GM12874 (cell line): ENCODE results near the gene TXNL1.

Experiments used
- TF ChIP-seq, protein P1 (sequence below): IDR thresholded peaks from 2 replicates; pipeline ENCODE4 v1.5.1; 2011; ENCODE audit warnings: low read depth, mild to moderate bottlenecking, control low read depth, low read length, moderate library complexity; ENCODE audit not compliant: insufficient read depth

TXNL1 gene

DNA sequence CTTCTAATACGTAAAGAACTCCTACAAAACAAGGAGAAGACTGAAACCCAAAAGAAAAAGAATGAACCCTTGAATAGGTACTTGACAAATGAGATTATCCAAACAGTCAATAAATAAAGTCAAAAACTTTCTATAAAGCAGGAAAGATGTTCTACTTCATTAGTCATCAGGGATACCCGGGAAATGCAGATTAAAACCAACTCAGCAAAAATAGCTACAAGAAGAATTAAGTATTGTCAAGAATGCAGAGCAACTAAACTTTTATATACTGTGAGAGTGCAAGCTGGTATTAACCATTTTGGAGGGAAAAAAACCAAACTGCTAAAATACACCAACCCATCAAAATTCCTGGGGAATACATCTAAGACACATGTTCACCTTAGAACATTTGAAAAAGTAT is 10.4 kb downstream of the TXNL1 start:
- TF ChIP-seq, protein P1, sequence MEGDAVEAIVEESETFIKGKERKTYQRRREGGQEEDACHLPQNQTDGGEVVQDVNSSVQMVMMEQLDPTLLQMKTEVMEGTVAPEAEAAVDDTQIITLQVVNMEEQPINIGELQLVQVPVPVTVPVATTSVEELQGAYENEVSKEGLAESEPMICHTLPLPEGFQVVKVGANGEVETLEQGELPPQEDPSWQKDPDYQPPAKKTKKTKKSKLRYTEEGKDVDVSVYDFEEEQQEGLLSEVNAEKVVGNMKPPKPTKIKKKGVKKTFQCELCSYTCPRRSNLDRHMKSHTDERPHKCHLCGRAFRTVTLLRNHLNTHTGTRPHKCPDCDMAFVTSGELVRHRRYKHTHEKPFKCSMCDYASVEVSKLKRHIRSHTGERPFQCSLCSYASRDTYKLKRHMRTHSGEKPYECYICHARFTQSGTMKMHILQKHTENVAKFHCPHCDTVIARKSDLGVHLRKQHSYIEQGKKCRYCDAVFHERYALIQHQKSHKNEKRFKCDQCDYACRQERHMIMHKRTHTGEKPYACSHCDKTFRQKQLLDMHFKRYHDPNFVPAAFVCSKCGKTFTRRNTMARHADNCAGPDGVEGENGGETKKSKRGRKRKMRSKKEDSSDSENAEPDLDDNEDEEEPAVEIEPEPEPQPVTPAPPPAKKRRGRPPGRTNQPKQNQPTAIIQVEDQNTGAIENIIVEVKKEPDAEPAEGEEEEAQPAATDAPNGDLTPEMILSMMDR, result no peak

GRCh38 chr18:56615738-56616520 is 22.5 kb downstream of the TXNL1 start:
- TF ChIP-seq, protein P1, result no peak

DNA sequence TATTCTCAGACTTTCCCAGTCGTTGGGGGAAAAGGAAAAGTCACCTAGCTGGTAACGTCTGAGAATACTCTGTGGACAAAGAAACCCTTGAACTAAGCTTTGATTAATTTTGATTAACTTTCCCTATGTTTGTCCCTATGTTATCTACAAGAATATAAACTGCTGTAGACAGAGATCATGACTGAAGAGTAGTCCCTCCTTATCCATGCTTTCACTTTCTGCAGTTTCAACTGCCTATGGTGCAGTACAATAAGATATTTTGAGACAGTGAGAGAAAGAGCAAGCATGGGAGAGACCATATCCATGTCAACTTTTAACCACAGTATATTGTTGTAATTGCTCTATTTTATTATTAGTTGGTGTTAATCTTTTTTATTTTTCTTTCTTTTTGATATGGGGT is 31.8 kb downstream of the TXNL1 start:
- TF ChIP-seq, protein P1, result no peak

GRCh38 chr18:56598422-56598821 is 40.0 kb downstream of the TXNL1 start:
- TF ChIP-seq, protein P1, result no peak

GRCh38 chr18:56593906-56594305 is 44.5 kb downstream of the TXNL1 start:
- TF ChIP-seq, protein P1, result no peak

- TF ChIP-seq, protein P1, result no peak
These were observed 58.4 kb downstream of the TXNL1 start for GRCh38 chr18:56580026-56580425.

DNA sequence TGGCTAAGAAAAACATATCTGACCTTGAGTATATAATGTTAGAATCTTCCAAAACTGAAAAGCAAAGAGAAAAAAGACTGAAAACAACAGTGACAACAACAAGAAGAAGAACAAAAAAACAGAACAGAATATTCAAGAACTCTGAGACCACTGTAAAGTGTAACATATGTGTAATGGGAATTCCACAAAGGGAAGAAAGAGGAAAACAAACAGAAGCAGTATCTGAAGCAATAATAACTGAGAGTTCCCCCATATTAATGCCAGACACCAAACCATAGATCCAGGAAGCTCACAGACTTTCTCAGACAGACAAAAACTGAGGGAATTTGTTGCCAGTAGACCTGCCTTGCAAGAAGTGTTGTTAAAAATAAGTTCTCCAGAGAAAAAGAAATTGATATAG is 58.9 kb downstream of the TXNL1 start:
- TF ChIP-seq, protein P1, result no peak
